HG03520 (cell line): ENCODE results near the gene IKZF4.
"Not testable (repeated sequence)": the region's sequence is repeated elsewhere in the genome, so short reads cannot be mapped to it uniquely, and the experiment has no call there.

Experiments used
- ATAC-seq: cut with Tn5 transposase; IDR thresholded peaks from one replicate; pipeline ENCODE4 v1.9.1; 2021; ENCODE audit warnings: mild to moderate bottlenecking, moderate library complexity; ENCODE audit not compliant: unreplicated experiment

IKZF4 gene

DNA sequence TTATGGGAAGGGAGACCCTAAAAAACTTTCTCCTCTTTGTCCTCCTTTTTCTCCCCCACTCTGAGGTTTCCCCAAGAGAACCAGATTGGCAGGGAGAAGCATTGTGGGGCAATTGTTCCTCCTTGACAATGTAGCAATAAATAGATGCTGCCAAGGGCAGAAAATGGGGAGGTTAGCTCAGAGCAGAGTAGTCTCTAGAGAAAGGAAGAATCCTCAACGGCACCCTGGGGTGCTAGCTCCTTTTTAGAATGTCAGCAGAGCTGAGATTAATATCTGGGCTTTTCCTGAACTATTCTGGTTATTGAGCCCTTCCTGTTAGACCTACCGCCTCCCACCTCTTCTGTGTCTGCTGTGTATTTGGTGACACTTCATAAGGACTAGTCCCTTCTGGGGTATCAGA is 16.3 kb downstream of the IKZF4 start:
- ATAC-seq = no peak

DNA sequence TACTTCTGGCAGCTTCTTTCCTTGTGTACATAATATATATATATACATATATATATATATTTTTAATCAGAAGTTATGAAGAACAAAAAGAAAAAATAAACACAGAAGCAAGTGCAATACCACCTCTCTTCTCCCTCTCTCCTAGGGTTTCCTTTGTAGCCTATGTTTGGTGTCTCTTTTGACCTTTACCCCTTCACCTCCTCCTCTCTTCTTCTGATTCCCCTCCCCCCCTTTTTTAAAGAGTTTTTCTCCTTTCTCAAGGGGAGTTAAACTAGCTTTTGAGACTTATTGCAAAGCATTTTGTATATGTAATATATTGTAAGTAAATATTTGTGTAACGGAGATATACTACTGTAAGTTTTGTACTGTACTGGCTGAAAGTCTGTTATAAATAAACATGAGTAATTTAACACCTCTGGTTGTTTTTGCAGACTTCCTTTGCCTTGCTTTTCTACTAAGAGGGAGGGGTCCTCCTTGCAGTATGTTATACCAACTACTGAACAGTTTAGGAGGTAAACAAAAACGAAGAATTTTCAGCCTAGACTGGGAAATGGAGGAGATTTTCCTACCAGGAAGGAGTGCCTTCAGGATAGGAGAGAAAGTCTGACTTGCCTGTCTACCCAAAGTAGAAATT is 17.3 kb downstream of the IKZF4 start:
- ATAC-seq = no peak

DNA sequence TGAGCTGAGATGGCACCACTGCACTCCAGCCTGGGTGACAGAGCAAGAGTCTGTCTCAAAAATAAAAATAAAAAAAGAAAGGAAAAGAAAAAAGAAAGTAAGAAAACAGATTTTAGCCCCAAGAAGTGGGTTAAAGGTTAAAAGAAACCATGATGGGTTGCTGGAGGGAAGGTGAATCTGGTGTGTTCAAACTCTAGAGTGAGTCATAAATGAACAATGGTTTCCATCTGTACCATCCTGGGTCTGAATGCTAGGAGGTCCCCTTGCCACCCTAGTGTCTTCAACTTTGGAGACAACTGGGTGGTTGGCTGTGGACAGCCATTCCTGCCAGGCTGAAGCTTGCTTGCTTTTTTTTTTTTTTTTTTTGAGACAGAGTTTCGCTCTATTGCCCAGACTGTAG is 19.3 kb downstream of the IKZF4 start:
- ATAC-seq = no peak

DNA sequence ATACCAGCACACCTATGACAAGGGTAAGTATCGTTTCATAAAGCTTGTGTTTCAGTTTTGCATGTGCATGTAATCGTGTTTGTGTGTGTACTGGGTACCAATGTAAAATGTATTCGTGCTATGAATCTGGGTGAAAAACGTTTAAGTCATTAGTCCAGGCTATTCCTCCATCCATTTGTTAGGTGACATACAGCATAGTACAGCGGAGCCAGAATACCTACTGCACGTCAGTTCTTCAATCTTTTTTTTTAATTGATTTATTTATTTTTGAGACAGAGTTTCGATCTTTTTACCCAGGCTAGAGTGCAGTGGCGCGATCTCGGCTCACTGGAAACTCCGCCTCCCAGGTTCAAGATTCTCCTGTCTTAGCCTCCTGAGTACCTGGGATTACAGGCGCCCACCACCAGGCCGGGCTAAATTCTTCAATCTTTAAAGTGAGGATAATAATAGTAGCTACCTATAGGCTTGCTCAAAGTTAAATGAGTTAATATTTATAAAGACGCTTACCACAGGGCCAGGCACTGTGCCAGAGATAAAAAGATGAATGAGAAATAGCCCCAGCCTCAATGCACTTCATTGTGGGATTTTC is 20.2 kb downstream of the IKZF4 start:
- ATAC-seq = no peak

DNA sequence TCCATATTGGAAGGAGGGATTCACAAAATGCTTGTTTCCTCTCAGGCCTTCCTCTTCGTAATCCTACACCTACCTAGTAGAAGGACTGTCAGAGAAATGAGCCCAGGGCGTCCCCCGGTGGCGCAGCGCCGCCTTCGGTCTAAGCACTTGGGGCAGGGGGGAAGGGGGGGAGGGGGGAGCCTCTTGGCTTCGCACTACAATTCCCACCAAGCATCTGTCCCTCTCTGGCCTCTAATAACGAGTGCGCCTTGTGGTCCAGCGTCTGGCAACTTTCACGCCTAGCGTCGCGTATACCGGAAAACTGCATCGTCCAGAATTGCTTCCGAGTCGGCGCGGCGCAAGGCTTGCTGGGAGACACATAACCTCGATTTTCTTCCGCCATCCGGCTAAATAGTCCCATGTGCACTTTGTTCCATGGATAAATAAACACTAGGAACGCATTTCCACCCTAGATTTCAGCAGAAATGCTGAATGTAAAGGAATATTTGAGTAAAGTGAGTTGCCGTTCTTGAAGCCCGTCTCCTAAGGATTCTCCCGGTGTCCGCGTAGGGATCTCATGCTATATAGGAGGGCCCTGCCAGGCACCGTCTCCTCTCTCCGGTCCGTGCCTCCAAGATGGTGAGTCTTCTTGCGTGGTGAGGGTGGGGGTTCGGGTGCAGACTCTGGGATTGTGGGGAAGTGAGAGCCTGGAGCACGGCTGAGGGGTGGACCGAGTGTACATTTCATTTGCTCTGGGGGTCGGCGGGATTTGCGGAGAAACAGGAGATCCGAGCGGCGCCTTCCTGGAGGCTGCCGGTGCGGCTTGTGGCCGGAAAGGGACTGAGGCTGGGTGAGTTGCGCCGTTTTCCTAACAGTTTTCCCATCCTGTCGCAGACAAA is 20.9 kb downstream of the IKZF4 start, which contains the start of gene RPS26:
Gene RPS26, plus strand, starts transcription at position 367 of the 878 bp plus-strand sequence. Its CDS starts 249 bp downstream, at position 616.
- peak; percentile 86 for ATAC-seq

DNA sequence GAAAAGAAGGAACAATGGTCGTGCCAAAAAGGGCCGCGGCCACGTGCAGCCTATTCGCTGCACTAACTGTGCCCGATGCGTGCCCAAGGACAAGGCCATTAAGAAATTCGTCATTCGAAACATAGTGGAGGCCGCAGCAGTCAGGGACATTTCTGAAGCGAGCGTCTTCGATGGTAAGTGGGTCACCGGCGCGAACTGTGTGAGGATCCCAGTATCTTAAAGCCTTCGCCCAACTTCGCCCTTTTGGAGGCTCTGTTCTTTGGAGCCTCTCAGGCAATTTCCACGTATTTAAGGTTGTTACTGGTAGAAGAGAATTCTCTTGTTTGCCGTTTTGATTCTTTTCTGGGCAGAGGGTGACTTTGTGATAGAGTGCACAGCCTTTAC is 21.6 kb downstream of the IKZF4 start:
- not testable (repeated sequence) for ATAC-seq

DNA sequence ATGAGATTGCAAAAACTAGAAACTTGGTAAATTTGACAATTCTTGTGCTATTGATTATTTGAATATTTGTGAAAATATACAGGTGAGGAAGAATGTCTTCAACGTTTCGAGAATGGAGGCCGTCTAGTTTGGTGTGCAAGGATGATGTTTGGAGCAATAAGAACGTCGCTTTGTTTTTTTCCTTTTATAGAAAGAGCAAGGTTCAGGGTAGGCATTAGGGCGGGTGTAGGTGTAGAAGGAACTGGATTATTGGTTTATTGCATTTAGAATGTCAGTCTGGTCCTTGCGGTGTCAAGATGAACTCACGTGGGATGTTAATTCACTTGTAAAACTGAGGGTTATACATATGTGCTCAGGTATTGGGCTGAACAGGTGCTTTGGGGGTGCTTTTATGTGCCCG is 22.0 kb downstream of the IKZF4 start:
- no peak for ATAC-seq

DNA sequence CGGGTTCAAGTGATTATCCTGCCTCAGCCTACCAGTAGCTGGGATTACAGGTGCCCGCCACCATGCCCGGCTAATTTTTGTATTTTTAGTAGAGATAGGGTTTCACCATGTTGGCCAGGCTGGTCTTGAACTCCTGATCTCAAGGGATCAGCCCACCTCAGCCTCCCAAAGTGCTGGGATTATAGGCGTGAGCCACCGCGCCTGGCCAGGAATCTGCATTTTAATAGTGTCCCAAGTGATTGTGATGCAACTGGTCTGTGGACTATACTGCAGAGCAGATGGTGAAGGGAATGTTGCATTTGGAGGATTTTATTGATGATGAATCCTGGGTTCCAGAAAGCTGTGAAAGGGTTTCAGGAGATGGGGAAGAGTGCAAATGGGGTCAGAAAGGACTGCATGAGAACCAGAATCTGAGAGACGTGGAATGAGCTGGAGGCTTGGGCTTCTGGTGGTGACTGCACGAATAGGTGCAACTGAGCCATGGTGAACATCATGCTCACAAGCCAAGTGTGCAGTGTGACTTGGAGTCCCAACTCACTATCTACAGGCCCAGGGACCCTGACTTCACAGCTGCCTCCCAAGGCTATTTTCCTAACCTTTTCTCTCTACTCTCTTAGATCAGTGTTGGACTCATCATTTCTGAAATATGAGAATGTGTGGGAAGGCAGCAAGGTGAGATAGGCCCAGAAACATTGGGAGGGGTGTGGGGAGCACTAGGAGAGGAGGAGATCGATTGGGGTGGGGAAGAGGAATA is 25.4 kb downstream of the IKZF4 start:
- ATAC-seq = no peak

DNA sequence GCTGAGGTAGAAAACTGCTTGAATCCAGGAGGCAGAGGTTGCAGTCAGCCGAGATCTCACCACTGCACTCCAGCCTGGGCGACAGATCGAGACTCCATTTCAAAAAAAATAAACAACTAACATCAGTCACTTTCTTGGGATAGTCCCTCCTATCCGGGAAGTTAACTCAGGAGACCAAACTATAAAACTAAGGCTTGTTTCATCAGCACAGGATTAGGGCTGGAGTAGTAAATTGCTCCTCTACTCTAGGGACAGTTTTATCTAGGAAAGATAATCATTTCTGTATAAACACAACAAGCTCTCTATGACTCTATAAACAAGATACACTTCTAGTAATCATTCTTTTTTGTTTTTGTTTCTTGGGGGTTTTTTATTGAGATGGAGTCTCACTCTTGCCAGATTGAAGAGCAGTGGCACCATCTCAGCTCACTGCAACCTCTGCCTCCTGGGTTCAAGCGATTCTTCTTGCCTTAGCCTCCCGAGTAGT is 32.6 kb downstream of the IKZF4 start:
- no peak for ATAC-seq

DNA sequence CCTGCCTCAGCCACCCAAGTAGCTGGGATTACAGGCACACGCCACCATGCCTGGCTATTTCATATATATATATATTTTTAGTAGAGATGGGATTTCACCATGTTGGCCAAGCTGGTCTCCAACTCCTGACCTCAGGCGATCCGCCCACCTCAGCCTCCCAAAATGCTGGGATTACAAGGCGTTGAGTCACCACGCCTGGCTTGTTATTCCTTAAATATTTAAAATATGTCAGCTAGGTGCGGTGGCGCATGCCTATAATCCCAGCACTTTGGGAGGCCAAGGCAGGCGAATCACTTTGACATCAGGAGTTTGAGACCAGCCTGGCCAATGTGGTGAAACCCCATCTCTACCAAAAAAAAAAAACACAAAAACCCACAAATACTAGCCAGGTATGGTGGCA is 39.1 kb downstream of the IKZF4 start:
- ATAC-seq = not testable (repeated sequence)

DNA sequence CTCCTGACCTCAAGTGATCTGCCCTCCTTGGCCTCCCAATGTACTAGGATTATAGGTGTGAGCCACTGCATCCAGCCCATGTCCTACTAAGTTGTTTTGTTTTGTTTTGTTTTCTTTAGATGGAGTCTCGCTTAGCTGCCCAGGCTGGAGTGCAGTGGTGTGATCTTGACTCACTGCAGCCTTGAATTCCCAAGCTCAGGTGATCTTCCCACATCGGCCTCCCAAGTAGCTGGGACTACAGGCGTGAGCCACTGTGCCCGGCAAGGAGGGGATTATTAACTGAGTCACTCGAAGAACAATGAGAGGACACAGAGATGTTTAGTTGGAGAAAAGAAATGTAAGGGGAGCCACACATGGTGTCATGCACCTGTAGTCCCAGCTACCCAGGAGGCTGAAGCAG is 41.1 kb downstream of the IKZF4 start:
- no peak for ATAC-seq

DNA sequence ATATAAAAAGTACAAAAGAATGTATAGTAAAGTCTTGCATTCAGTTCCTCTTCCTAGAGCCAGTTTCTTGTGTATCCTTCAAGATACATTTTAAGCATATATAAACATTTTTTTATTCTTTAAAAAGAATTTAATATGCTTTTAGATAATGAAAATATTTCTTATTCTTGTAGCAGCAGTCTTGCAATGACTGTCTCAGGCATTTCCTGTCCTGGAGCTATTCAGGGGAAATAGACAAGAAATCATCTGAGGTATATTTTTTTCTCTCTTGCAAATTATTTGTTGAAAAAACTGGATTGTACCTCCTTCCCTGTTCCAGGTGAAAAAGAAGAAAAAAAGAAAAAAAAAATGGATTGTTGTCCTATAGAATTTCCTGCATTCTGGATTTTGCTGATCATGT is 42.2 kb downstream of the IKZF4 start:
- no peak for ATAC-seq

DNA sequence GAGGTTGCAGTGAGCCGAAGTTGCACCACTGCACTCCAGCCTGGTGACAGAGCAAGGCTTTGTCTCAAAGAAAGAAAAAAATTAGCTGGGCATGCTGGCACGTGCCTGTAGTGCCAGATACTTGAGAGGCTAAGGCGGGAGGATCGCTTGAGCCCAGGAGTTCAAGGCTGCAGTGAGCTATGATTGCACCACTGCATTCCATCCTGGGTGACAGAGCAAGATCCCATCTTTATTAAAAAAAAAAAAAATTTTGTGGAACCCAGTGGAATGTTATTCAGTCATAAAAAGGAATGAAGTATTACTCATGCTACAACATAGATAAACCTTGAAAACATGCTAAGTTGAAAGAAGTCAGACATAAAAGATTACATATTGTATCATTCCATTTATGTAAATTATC is 50.8 kb downstream of the IKZF4 start:
- ATAC-seq = no peak

DNA sequence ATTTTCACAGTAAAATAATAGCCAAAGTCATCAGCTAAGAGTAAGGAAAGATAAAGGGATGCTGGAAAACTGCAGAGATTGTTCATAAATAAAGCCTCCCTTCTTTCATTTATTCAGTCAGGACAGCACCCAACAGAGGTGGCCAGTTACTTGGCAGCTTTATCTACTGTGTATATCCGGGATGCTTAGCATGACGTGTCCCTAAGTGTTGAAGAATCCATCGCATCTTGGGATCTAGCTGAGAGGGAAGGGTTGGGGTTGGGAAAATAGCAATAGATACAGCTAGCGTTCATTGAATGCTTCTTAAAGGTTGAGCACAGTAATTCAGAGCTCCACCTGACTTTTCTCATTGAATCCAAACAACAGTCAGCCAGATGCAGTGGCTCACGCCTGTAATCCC is 53.6 kb downstream of the IKZF4 start:
- ATAC-seq = no peak

DNA sequence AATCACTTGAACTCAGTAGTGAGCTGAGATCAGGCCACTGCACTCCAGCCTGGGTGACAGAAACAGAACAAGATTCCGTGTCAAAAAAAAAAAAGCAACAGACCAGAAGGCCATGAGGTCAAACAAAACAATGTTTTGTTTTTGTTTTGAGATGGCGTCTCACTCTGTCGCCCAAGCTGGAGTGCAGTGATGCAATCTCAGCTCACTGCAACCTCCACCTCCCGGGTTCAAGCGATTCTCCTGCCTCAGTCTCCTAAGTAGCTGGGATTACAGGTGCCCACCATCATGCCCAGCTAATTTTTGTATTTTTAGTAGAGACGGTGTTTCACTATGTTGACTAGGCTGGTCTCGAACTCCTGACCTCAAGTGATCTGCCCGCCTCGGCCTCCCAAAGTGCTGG is 57.1 kb downstream of the IKZF4 start:
- not testable (repeated sequence) for ATAC-seq

DNA sequence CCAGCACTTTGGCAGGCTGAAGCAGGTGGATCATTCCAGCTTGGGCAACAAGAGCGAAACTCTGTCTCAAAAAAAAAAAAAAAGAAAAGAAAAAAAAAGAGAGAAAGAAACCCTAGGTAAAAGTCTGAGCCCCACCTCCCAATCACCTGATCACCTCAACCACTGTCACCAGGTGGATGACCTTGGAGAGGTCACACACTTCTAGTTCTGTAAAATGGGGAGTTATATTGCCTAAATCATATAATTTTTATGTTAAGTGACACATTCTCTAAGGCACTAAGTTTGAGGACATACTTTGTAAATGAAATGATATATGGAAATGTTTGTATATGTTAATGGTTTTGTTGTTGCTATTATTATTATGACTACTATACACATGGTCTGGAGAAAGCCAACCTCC is 57.6 kb downstream of the IKZF4 start:
- no peak for ATAC-seq

DNA sequence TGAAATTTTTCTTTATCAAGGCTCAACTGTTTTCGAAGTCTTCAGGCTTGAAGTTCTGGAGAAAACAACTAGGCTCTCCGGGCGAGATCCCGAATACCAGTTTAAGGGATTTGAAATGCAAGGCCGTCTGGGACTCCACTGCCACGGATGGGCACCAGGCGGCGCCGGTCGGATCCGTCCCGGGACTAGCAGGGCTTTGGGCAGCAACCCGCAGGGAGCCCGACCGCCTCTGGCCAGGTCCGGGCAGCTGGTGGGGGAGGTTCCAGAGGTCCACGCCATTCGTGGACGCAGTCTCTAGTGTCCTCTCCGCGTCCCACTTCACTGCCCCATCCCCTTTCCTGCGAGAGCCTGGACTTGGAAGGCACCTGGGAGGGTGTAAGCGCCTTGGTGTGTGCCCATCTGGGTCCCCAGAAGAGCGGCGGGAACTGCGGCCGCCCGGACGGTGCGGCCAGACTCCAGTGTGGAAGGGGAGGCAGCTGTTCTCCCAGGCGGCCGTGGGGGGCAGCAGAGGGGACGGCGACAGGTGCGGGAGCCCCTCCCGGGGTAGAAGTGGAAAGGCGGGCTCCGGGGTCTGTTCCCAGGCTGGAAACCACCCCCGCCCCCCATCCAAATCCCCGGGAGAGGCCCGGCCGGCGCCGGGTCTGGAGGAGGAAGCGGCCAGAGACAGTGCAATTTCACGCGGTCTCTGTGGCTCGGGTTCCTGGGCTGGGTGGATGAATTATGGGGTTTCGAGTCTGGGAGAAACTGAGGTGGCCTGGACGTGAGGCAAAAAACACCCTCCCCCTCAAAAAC is 58.3 kb downstream of the IKZF4 start:
- ATAC-seq = no peak

DNA sequence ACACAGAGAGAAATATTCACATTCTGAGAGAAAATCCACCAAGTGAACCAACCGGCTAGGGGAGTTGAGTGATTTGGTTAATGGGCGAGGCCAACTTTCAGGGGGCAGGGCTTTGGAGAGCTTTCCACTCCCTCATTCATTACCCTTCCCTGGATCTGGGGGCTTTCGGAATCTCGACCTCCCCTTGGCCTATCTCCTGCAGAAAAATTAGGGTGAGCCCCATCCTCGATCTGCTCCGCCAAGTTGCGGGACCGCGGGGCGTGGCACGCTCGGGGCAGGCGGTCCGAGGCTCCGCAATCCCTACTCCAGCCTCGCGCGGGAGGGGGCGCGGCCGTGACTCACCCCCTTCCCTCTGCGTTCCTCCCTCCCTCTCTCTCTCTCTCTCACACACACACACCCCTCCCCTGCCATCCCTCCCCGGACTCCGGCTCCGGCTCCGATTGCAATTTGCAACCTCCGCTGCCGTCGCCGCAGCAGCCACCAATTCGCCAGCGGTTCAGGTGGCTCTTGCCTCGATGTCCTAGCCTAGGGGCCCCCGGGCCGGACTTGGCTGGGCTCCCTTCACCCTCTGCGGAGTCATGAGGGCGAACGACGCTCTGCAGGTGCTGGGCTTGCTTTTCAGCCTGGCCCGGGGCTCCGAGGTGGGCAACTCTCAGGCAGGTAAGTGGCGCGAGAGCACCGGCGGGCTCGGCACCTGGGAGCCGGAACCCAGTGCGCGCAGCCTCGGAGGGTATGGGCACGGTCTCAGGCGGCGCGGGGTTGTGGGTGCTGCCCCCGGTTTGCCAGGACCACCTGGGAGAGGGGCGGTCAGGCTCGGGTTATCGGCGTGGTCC is 59.1 kb downstream of the IKZF4 start, which contains the start of gene ERBB3:
Gene ERBB3, plus strand, starts transcription at position 443 of the 833 bp plus-strand sequence. Its CDS starts 136 bp downstream, at position 579.
- ATAC-seq = no peak

DNA sequence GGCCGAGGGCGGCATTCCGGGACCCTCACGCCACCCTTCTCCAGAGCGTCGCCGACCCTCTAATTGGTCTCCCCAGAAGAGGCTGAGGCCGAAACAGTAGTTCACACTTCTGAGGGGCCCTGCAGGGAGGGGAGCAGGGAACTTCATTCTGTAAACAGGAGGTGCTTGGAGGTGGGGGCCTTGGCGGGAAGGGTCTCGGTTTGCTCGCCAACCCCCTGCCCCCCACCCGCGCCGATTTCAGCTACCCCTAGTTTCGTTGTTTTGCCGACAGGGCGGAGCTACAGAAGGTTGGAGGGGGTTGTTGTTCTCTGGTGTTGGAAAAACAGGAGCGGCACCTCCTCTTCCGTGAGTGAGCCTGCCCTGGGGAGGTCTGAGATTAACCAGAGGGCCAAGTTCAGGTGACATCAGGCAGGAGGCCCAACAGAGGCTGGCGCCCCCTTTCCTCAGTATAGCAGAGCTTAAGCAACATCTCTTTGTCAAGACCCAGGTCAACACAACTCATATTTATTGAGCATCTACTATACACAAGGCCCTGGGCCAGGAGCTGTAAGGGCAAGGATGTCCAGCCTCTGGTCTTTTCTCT is 59.8 kb downstream of the IKZF4 start:
- ATAC-seq = no peak
